NCI-H128 (cell line): ENCODE results near the gene FAM234B.

Source experiments
- DNase-seq: peaks from one replicate; lab custom pipeline; 2025; ENCODE audit not compliant: unreplicated experiment; lab: John Stamatoyannopoulos, UW

The FAM234B gene, protein sequence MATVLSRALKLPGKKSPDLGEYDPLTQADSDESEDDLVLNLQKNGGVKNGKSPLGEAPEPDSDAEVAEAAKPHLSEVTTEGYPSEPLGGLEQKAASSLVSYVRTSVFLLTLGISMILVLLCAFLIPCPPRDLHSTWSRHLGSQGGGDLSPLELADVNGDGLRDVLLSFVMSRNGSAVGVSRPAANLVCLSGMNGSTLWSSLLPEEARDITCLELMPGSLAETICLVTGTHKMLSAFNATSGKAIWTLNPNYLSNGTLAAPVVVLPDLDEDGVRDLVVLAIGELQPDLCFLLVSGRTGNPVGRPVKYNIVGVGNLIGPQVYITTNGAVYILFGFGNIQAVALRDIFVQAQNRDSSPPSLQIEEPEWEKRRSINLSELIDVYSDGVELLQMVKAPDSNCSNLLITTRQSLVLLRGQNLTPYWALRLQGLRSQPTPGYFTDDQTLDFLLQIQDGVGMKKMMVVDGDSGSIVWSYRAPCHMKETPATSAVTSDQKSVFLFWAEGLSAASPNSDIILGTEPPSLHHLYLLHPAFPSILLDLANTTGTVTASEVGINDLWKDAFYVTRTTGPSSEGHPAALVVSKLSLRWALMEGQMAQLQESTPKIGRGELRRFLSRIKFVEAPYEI

DNA sequence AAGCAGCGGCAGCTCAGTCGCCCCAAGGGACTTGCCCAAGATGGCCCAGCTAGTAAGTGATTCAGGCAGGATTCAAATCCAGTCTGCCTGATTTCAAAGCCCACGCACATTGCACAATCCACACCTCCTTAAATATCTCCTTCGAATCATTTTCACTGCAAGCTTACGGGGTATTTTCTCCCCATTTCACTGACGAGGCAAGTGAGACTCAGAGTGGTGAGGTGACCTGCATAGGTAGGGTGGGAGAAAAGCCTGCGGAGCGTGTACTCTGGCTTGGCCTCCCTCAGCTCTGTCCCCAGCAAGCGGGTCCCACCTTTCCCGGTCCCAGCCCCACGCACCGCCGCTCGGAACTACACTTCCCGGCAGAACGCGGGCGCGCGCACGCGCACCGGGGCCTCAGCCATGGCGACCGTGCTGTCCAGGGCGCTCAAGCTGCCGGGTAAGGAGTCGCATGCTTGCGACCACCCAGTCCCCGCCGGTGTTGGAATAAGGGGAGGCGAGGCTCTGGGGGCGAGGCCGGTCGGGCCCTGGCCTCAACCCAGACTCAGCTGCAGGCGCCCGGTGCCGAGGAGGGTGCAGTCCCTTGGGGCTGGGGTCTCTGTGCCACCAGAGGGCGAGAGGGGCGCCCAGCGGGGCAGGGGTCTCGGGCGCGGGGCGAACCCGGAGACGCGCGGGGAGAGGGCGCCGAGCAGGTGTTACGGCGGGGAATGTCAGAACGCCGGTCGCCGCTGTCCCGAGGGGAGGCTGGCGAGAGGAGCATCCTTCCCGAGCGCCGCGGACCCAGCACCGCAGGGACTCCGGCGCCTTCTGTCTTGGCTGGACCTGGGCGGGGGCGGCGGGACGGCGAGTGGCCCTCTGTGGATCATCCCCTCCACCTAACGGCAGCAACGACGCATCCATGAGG, at the start of gene FAM234B:
FAM234B (plus strand) TSS at position 380 of the 904 bp plus-strand sequence; CDS start at position 403, 23 bp downstream.
- DNase-seq, result peak; percentile 60

DNA sequence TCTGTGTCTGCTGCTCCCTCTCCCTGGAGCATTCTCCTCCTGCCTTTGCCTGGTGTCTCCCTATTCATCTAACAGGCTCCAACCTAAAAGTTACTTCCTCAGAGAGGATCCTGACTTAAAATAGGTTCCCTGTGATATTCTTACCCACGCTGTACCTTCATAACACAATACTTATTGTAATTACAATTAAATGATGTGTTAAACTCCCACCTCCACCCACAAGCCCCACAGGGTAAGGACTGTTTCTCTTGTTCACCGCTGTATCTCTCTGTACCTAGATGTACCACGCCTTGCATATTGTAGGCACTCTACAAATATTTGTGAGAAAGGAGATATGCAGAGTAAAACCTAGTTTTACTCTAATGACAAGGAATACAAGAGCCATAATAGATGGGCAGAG, 49.1 kb upstream of the FAM234B start:
- no peak for DNase-seq

DNA sequence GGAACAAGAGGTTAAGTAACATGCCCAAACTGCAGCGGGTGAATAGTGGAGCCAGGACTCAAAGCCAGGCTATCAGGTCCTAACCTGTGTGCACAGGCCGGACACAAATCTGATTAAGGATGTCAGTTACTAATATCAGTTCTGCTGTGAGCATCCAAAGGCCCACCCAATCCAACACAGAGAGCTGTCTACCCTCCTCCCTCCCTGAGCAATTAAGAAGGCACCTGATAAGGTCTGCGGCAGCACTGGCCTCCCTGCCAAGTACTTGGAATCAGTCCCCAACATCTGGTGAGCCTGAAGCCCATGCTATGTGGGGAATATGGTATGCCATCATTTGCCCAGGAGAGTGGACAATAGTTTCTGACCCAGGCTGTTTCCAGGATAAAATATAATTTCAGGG, 48.0 kb upstream of the FAM234B start:
- no peak for DNase-seq

DNA sequence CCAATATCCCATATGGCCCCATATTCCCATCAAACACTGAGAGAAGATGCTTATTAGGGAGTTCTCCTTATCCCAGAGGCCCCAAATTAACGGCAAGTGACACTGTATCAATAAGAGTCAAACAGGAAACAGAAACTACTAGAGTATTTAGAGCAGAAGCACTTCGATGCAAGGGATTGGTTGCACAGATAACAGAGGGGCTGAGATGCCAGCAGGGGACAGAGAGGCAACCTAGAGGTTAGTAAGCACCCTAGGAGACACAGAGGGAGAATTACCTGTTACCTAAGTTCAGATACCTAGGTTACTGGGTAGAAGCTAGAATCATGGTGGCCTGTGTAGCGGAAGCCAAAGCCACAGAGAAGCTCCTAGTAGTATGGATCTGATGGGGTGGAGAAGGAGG, 47.0 kb upstream of the FAM234B start:
- DNase-seq, result no peak

DNA sequence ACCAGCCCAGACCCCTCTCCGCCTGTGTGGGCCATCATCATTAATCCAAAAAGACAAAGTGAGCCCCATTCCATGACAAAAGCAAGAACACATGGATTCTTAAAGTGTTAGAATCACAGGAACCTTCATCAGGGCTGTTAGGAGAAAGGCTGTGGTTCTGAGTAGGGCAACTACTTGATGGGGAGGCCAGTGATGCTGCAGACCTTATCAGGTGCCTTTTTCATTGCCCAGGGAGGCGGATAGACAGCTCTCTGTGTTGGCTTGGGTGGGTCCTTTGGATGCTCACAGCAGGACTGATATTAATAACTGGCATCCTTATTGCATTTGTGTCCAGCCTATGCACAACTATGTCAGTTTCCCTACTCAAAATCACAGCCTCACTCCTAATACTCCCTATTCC, 46.4 kb upstream of the FAM234B start:
- no peak for DNase-seq

DNA sequence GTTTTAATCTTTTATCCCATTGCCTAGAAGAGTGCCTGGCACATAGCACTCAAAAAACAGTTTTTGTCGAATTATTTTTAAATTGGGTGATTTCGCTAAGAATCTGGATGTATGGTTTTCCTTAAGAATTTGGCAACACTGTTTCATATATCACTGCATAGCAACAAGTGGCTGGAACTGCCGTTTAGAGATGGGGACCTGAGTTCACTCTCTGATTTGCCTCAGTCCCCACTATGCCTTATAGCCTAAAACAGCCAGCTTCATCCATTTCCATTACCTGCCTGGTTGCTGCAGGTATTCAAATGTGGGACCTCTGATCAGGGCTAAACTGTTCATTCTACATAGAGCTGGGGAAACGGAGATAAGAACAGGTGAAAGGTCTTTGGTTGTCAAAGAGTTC, 45.9 kb upstream of the FAM234B start:
- no peak for DNase-seq

DNA sequence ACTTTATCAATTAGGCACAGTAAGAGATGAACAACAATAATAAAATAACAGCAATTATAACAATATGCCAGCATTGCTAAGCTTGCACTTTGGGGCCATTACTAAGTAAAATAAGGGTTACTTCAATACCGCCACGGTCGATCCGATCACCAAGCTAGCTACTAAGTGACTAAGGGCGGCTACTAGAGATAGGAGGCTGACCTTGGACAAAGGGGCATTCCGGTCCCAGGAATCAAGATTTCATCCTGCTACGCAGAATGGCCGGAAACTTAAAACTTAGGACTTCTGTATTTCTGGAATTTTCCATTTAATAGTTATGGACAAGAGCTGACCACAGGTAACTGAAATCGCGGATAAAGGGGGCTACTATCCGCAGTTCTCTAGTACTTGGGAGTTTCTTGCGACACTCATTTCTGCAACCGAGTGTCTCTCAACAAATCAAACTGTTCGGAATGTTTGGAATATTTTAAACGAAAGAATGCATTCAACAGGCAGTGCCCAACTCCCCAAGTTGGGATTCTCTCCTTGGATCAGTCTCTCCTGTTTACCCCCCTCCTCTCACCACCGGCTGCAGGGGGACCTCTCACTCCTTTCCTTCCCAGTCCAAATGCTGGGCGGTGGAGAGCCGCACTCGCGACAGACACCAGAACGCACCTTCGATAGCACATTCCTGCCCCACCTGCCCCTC, 44.8 kb upstream of the FAM234B start:
- no peak for DNase-seq

DNA sequence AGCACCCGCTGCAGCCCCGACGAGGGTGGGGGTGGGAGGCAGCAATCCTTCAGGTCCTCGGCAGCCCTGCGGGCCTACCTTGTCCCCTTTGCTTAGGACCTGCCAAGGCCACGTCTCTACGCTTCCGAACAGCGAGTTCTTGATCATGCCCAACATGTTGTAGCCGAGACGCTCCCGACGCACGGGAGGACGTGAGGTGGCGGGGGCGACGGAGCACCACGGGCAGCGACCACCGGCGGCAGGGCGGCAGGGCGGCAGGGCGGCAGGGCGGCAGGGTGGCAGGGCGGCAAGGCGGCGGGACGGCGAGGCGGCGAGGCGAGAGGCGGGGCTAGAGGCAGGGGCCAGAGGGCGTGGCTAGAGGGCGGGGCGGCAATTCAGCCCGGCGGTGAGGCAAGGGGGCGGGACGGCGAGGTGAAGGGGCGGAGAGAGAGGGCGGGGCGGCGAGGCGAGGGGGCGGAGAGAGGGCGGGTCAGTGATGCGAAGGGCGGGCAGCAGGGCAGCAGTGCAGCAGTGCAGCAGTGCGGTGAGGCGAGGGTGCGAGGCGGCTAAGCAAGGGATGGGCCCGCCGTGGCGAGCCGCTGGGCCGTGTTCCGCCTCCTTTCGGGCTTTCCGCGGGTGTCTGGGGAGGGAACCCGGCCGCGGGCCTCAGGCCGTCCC, 44.1 kb upstream of the FAM234B start, which contains the start of gene HEBP1:
HEBP1 (minus strand) TSS at position 307 of the 657 bp plus-strand sequence; CDS start at position 156, 151 bp downstream.
- peak; percentile 77 for DNase-seq

DNA sequence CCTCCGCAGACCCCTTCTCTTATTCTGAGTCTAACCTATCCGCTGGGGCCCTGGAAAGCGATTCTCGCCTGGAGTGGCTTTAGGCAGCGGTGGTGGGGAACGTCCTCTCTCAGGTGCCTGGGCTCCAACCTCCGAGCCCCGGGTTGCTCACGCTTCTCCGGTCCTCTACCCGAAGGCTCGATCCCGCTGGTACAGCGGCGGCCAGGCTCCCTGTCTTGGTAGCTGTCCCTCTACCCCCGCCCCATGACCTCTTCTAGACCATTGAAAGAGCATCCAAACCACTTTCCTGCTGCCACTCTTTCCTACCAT, 43.6 kb upstream of the FAM234B start:
- DNase-seq, result peak; percentile 77

DNA sequence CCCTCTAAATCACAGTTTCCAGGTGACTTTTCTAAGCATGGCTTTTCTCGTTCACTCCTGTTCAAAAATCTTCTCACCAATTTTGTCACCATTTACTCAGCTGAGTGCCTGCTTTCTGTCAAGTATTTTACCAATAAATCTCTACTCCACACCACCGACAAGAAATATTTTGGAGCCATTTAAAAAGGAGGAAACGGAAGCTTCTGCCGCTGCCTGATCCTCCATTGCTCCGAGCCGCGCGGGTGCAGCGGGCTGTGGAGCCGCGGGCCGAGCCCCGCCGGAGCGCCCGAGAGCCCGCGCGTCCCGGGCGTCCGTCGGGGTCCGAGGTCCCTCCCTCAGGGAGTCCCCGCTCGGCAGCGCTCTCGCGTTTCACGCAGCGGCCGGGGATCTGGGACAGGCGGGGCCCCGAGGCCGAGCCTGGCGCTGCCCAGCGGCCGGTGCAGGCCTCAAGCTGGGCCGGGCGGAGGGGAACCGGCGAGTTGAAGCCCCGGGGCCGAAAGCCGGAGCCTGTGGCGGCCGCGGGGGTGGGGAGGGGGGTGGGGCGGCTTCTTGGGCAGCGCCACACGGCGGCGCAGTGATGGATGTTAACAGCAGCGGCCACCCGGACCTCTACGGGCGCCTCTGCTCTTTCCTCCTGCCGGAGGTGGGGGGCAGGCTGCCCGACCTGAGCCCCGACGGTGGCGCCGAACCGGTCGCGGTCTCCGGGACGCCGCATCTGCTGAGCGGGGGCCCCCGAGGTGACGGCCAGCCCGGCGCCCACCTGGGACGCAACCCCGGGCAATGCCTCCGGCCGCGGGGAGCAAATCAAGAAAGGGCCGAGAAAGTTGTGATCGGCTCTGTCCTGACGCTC, 43.0 kb upstream of the FAM234B start:
- DNase-seq, result no peak

DNA sequence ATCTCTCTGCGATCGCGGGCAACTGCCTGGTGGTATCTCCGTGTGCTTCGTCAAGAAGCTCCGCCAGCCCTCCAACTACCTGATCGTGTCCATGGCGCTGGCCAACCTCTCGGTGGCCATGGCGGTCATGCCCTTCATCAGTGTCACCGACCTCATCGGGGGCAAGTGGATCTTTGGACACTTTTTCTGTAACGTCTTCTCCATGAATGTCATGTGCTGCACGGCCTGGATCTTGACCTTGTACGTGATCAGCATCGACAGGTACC, 42.5 kb upstream of the FAM234B start:
- DNase-seq, result no peak

DNA sequence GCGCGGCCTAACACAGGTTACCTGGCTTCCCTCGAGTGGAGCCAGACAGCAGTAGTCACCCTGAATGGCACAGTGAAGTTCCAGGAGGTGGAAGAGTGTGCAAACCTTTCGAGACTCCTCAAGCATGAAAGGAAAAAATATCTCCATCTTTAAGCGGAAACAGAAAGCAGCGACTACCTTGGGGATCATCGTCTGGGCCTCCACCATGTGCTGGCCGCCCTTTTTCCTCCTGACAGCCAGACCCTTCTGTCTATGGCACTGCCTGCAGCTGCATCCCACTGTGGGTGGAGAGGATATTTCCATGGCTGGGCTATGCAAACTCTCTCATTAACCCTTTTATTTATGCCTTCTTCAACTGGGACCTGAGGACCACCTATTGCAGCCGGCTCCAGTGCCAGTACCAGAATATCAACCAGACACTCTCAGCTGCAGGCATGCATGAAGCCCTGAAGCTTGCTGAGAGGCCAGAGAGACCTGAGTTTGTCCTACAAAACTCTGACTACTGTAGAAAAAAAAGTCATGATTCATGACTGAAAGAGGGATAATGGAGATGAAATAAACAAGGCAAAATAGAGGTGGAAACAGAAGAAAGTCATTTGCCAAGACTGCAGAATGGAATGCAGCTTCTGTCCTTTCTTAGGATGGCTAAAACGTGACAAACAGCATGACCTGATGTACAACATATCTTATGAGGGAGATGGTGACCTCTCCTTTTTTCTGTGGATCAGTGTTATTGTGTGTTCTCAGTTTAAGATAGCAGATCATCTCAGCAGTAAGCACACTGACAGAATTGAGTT, 41.7 kb upstream of the FAM234B start:
- DNase-seq, result no peak

DNA sequence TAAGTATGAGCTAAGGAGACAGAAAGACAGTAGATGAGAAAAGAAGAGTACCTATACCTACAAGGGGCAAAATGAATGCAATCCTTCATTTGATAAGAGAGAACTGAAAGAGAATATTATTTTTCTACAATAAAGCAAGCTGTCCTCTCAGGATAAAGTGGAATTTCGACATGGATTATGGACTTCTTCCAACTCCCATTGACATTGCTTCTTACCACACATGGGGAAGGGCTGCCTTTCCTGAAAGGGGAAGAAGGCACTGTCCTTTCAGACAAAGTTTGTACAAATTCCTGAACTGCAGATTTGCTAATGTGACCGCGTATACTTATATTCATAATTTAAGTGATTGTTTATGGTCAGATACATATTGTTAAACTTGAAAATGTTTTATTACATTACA, 39.8 kb upstream of the FAM234B start:
- DNase-seq, result no peak

DNA sequence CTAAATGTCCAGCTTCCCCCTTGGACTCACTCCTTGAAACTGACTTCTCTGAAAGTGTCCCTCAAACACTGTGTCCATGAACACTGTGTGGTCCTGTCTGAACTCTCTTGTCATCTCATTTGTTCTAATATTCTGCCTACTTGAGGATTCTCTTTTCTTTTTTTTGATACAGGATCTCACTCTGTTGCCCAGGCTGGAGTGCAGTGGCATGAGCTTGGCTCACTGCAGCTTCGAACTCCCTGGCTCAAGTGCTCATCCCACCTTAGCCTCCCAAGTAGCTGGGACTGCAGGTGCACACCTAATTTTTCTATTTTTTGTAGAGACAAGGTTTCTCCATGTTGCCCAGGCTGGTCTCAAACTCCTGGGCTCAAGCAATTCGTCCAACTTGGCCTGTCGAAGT, 39.2 kb upstream of the FAM234B start:
- no peak for DNase-seq

DNA sequence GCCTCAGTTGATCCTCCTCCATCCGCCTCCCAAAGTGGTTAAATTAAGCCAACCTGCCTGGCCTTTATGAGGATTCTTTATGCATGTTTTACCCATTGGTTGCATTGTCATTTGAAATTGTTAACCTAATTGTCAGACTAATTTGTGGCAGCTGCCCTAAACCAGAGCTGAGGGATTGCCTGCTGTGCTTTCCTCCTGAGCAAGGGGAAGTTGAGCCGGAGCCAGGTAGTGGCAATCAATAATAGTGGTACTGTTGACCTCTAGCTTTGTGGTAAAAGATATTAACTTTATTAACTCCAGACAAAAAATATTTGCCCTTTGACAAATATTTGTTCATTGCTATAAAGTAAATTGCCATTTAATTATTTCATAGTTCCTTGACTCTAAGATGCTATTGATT, 38.5 kb upstream of the FAM234B start:
- DNase-seq, result no peak

DNA sequence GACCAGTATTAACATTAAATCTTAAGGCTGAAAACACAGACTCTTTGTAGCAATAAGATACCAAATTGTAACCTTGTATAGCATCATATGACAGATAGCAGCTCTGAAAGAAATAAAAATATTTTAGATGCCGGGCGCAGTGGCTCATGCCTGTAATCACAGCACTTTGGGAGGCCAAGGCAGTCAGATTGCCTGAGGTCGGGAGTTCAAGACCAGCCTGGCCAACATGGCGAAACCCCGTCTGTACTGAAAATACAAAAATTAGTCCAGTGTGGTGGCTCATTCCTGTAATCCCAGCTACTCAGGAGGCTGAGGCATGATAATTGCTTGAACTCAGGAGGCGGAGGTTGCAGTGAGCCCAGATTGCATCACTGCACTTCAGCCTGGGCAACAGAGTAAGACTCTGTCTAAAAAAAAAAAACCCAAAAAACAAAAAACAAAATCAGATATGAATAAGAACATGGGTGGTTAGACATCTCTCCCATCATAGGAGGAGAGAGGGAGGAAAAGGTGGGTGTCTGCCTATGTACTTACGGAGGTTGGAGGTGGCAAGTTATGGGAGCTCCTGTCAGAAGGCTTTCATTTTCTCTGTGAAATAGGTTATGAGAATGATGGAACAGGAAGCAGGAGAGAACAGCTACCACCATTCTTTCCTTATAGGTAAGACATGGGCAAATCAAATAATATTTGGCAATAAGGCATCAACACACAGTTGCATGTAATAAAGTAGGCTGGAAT, 36.5 kb upstream of the FAM234B start:
- DNase-seq, result no peak

DNA sequence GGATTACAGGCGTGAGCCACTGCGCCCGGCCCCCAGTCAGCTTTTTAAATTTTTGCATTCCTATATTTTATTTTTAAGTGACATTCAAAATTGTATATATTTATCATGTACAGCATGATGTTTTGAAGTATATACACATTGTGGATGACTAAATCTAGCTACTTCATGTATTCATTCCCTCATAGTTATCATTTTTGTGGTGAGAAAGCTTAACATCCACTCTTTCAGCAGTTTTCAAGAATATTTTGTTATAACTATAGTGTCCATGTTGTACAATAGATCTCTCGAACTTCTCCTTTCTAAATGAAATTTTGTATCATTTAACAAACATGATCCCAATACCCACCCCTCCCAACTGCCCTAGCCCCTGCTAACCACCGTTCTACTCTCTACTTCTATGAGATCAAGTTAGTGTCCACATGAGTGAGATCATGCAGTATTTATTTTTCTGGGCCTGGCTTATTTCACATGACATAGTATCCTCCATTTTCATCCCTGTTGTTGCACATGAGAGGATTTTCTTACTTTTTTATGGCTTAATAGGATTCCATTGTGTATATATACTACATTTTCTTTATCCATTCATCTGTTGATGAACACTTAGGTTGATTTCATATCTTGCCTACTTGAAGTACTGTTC, 35.3 kb upstream of the FAM234B start:
- no peak for DNase-seq

DNA sequence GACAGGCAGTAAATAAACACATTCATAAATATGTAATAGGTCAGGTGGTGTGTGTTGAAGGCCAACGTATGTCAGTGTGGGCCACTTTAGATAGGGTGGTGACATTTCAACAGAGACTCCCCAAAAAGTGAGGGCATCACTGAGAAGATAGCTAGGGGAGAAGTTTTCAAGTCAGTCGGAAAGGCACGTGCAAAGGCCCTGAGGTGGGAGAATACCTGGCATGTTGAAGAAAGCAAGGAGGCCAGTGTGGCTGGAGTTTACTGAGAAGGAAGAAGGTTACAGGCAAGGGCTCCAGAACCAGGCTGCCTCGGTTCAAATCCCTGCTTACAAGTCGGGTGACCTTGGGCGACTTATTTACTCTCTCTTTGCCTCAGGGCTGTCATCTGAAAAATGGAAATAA, 33.1 kb upstream of the FAM234B start:
- no peak for DNase-seq
